Fibroblast of lung (primary cell): ENCODE measurements around the gene TBXAS1.

Experiments used
- CTCF ChIP-seq, 2 donors: IDR thresholded peaks in 1 of 2; conservative IDR thresholded peaks in 1 of 2; 1 replicate in 1 of 2; 2 replicates in 1 of 2; pipeline ENCODE4 v1.5.1; 2011 to 2012; ENCODE audit warnings: low read length in 2 of 2, control low read depth in 1 of 2, inconsistent platforms in 1 of 2, low read depth in 1 of 2, mild to moderate bottlenecking in 1 of 2
- EZH2 ChIP-seq: IDR thresholded peaks from 2 replicates; pipeline ENCODE4 v1.5.1; 2012; ENCODE audit warnings: low read length, control low read depth, mild to moderate bottlenecking; ENCODE audit errors: missing control alignments

- no peak for TF ChIP-seq CTCF (conservative IDR thresholded peaks at IDR 0.05 in 1 of 2, IDR thresholded peaks at IDR 0.05 in 1 of 2; ENCODE audit: low read depth in 1 of 2, low read length in 2 of 2)
- TF ChIP-seq EZH2, result no peak
These were observed 42.8 kb downstream of the TBXAS1 start for GRCh38 chr7:139871820-139872219.
